ENCODE results near the gene TAF6. TPM values are rescaled to one million over a fixed set of nuclear protein-coding genes. Genes with fewer than 3 reads are reported as not detected.

TAF6 gene
- total and polyA plus RNA-seq, 9 of the 15 experiments (the other 6 are each of a cell fraction or from before 2014, with no cell fraction given), result 0.78 to 78.7 (median 21.3) TPM

DNA sequence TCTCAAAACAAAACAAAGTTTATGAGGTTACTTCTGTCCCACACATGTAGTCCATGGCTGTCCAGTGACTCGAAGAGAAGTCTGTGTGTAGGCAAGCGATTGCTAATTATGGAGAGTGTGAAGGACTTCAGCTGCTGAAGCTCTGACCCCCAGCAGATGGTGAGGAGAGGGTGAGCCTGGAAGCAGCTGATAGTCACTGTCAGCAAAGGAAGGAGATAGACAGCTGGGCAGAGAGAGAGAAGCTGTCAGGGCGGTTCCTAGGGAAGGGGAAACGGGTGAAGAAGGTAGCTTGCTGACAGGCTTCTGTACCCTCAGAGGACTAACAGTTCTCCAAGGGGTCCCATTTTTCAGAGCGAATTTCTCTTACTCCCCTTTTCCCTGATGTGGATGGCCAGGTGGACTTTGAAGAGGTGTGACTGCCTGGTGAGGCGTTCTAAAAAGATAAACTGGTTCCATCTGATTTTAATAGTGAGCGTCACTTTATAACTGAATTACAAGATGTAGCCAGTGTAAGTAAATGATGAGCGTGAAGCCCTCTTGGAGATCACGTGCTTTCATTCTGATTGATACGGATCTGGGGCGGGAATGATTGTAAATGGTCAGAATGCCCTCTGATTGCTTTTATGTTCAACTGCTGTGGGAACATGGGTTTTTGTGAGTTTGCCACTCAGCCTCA lies 57.5 kb downstream of the TAF6 start (continued):
- no peak for TF ChIP-seq NR2C2 (CRISPR knock-in tag; IDR thresholded peaks at IDR 0.05)
- no peak for TF ChIP-seq NR2C2 (tag; IDR thresholded peaks at IDR 0.05)
- TF ChIP-seq, protein P1, sequence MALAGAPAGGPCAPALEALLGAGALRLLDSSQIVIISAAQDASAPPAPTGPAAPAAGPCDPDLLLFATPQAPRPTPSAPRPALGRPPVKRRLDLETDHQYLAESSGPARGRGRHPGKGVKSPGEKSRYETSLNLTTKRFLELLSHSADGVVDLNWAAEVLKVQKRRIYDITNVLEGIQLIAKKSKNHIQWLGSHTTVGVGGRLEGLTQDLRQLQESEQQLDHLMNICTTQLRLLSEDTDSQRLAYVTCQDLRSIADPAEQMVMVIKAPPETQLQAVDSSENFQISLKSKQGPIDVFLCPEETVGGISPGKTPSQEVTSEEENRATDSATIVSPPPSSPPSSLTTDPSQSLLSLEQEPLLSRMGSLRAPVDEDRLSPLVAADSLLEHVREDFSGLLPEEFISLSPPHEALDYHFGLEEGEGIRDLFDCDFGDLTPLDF (CRISPR knock-in tag; IDR thresholded peaks at IDR 0.05), result no peak
- TF ChIP-seq, protein P2, sequence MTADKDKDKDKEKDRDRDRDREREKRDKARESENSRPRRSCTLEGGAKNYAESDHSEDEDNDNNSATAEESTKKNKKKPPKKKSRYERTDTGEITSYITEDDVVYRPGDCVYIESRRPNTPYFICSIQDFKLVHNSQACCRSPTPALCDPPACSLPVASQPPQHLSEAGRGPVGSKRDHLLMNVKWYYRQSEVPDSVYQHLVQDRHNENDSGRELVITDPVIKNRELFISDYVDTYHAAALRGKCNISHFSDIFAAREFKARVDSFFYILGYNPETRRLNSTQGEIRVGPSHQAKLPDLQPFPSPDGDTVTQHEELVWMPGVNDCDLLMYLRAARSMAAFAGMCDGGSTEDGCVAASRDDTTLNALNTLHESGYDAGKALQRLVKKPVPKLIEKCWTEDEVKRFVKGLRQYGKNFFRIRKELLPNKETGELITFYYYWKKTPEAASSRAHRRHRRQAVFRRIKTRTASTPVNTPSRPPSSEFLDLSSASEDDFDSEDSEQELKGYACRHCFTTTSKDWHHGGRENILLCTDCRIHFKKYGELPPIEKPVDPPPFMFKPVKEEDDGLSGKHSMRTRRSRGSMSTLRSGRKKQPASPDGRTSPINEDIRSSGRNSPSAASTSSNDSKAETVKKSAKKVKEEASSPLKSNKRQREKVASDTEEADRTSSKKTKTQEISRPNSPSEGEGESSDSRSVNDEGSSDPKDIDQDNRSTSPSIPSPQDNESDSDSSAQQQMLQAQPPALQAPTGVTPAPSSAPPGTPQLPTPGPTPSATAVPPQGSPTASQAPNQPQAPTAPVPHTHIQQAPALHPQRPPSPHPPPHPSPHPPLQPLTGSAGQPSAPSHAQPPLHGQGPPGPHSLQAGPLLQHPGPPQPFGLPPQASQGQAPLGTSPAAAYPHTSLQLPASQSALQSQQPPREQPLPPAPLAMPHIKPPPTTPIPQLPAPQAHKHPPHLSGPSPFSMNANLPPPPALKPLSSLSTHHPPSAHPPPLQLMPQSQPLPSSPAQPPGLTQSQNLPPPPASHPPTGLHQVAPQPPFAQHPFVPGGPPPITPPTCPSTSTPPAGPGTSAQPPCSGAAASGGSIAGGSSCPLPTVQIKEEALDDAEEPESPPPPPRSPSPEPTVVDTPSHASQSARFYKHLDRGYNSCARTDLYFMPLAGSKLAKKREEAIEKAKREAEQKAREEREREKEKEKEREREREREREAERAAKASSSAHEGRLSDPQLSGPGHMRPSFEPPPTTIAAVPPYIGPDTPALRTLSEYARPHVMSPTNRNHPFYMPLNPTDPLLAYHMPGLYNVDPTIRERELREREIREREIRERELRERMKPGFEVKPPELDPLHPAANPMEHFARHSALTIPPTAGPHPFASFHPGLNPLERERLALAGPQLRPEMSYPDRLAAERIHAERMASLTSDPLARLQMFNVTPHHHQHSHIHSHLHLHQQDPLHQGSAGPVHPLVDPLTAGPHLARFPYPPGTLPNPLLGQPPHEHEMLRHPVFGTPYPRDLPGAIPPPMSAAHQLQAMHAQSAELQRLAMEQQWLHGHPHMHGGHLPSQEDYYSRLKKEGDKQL (CRISPR knock-in tag; IDR thresholded peaks at IDR 0.05; ENCODE audit: borderline replicate concordance), result no peak
- TF ChIP-seq, protein P3, sequence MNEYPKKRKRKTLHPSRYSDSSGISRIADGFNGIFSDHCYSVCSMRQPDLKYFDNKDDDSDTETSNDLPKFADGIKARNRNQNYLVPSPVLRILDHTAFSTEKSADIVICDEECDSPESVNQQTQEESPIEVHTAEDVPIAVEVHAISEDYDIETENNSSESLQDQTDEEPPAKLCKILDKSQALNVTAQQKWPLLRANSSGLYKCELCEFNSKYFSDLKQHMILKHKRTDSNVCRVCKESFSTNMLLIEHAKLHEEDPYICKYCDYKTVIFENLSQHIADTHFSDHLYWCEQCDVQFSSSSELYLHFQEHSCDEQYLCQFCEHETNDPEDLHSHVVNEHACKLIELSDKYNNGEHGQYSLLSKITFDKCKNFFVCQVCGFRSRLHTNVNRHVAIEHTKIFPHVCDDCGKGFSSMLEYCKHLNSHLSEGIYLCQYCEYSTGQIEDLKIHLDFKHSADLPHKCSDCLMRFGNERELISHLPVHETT (CRISPR knock-in tag; conservative IDR thresholded peaks at IDR 0.05 in 1 of 2, IDR thresholded peaks at IDR 0.05 in 1 of 2), result no peak
- TF ChIP-seq FOXK2 (conservative IDR thresholded peaks at IDR 0.05 in 1 of 2, IDR thresholded peaks at IDR 0.05 in 1 of 2; ENCODE audit: low read depth in 2 of 2), result no peak
- TF ChIP-seq, protein P4, sequence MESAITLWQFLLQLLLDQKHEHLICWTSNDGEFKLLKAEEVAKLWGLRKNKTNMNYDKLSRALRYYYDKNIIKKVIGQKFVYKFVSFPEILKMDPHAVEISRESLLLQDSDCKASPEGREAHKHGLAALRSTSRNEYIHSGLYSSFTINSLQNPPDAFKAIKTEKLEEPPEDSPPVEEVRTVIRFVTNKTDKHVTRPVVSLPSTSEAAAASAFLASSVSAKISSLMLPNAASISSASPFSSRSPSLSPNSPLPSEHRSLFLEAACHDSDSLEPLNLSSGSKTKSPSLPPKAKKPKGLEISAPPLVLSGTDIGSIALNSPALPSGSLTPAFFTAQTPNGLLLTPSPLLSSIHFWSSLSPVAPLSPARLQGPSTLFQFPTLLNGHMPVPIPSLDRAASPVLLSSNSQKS (CRISPR knock-in tag; IDR thresholded peaks at IDR 0.05), result no peak
- TF ChIP-seq IRF2 (CRISPR knock-in tag; IDR thresholded peaks at IDR 0.05), result no peak
- no peak for TF ChIP-seq RBM15 (IDR thresholded peaks at IDR 0.05; ENCODE audit: insufficient read depth, low read length)
- TF ChIP-seq, protein P5, sequence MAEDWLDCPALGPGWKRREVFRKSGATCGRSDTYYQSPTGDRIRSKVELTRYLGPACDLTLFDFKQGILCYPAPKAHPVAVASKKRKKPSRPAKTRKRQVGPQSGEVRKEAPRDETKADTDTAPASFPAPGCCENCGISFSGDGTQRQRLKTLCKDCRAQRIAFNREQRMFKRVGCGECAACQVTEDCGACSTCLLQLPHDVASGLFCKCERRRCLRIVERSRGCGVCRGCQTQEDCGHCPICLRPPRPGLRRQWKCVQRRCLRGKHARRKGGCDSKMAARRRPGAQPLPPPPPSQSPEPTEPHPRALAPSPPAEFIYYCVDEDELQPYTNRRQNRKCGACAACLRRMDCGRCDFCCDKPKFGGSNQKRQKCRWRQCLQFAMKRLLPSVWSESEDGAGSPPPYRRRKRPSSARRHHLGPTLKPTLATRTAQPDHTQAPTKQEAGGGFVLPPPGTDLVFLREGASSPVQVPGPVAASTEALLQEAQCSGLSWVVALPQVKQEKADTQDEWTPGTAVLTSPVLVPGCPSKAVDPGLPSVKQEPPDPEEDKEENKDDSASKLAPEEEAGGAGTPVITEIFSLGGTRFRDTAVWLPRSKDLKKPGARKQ (CRISPR knock-in tag; IDR thresholded peaks at IDR 0.05), result no peak
- no peak for TF ChIP-seq HIVEP1 (CRISPR knock-in tag; IDR thresholded peaks at IDR 0.05)
- TF ChIP-seq, protein P6, sequence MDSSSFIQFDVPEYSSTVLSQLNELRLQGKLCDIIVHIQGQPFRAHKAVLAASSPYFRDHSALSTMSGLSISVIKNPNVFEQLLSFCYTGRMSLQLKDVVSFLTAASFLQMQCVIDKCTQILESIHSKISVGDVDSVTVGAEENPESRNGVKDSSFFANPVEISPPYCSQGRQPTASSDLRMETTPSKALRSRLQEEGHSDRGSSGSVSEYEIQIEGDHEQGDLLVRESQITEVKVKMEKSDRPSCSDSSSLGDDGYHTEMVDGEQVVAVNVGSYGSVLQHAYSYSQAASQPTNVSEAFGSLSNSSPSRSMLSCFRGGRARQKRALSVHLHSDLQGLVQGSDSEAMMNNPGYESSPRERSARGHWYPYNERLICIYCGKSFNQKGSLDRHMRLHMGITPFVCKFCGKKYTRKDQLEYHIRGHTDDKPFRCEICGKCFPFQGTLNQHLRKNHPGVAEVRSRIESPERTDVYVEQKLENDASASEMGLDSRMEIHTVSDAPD (CRISPR knock-in tag; IDR thresholded peaks at IDR 0.05), result no peak
- no peak for TF ChIP-seq NR2F6 (CRISPR knock-in tag; IDR thresholded peaks at IDR 0.05)
- TF ChIP-seq KHSRP (IDR thresholded peaks at IDR 0.05), result no peak

Measured in K562 (cell line).